T-helper 1 cell treated with Interleukin-12 subunit alpha and Interleukin-12 subunit beta and Interleukin-4 antibody, amounts not matched to agents 30 ng/mL and 1 ng/mL, for 36 hours (primary cell): ENCODE data around the gene CDC16. TPM values are rescaled to one million over a fixed set of nuclear protein-coding genes. Genes with fewer than 3 reads are reported as not detected.
"Not testable (repeated sequence)": the region's sequence is repeated elsewhere in the genome, so short reads cannot be mapped to it uniquely, and the experiment has no call there.

ENCODE experiments used
- intact Hi-C: fragments of 100-400 bp; cut with micrococcal nuclease; formaldehyde crosslinking; loops from one replicate; pipeline ENCODE4 v1.15.1; 2024
- total RNA-seq: library from RNA; stranded (reverse); gene quantifications from 2 replicates; pipeline ENCODE4 v1.2.3, GENCODE V29; 2022

The CDC16 gene, protein sequence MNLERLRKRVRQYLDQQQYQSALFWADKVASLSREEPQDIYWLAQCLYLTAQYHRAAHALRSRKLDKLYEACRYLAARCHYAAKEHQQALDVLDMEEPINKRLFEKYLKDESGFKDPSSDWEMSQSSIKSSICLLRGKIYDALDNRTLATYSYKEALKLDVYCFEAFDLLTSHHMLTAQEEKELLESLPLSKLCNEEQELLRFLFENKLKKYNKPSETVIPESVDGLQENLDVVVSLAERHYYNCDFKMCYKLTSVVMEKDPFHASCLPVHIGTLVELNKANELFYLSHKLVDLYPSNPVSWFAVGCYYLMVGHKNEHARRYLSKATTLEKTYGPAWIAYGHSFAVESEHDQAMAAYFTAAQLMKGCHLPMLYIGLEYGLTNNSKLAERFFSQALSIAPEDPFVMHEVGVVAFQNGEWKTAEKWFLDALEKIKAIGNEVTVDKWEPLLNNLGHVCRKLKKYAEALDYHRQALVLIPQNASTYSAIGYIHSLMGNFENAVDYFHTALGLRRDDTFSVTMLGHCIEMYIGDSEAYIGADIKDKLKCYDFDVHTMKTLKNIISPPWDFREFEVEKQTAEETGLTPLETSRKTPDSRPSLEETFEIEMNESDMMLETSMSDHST
- 78.5 and 79.1 TPM in 2 replicates for total RNA-seq

DNA sequence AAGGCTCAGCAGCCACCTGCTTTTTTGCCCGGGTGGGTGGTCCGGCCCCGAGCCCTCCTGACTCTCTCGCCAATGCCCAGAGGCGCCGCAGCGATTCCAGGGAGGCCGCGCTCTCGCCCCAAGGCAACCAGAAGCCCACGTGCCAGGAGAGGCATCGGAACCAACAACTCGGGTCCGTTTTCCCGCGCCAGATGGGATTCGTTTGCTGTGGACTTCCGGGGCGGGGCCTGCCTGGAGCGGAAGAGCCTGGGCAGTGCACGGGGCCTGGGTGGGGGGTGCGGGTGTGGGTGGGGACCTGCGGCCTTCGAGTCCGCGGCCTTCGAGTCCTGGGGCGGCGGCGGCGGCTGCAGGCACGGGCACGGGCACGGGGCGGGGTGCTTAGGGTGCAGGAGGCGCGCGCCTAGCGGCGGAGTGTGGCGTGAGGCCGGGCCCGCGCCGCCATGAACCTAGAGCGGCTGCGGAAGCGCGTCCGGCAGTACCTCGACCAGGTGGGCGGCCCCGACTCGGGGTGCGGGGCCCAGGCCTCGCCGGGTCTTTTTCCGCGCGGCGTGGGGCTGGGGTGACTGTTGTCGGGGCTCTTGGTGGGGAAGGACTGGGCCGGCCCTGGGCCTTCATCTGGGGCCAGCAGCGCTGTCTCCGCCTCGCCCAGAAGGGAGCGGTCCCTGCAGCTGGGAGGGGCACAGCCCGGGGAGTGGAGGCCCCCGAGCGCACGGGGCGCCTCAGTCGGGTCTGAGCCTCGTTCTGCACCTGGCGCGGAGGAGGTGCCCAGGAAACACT lies at the start of gene CDC16:
CDC16 (plus strand) TSS at position 253 of the 777 bp plus-strand sequence; CDS start at position 441, 188 bp downstream.
- intact Hi-C loops: loop anchor here (1.0 to 2.0 kb wide), 5 partner anchors 8 to 418 kb away; partner anchors contain the start of genes CHAMP1 and UPF3A

DNA sequence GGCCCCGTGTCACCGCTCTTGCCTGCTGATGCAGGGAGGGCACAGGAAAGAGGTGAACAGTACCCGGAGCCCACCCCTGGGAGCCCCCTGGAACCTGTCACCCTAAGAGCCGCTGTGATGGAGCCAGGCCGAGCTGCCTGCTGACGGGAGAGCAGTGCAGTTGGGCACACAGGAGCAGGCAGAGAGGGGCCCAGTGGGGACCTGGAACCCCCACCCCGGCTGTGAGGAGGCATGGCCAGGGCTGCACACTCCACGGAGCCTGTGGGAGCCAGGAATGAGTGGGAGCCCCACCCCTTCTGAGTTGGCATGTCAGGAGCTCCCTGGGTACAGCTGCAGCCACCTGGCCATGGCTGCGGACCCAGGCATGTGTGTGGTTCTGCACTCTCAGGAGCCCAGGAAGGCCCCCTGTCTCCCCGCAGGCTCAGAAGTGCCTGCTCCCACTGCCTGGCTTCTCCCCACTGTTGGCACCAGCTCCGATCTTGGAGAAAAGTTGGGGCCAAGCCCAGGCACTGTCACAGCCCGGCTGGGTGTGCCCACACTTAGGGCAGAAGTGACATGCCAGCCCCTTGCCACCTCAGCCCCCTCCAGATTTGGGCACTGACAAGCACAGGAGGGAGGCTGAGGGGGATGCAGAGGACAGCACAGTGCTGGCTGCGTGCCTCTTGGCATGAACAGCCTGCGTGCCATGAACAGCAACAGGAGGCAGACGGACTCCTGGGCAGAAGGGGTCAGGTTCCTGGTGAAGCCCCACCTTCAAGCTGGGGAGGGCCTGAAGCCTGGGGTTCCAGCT lies 49.3 kb upstream of the CDC16 start:
- intact Hi-C loops: no loop called here

DNA sequence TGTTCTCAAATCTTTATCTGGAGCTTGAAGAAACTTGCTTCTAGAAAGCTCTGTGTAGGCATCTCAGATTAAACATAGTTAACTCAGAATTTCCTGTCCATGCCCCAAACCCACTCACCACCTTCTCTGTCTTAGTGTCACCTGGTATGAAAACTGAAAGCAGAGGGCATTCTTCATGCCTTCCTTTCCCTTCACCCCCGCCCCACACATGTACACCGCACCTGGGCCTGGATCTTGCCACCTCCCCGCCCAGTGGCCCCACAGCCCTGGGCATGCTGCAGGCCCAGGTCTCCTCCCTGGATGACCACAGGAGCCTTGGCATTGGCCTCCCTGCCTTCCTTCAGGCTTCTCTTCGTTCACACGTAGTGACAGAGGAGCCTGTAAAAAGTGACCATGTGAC lies 39.8 kb upstream of the CDC16 start:
- intact Hi-C loops: no loop called here

DNA sequence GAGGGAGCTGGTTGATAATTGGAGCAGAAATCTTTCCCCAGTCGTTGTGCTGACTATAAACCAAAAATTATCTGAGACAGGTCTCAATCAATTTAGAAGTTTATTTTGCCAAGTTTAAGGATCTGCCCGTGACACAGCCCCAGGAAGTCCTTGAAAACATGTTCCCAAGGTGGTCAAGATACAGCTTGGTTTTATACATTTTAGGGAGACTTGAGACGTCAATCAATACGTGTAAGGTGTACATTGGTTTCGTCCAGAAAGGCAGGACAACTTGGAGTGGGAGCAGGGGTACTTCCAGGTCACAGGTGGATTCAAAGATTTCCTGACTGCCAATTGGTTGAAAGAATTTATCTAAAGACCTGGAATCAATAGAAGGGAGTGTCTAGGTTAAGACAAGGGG lies 38.1 kb upstream of the CDC16 start:
- intact Hi-C loops: no loop called here

DNA sequence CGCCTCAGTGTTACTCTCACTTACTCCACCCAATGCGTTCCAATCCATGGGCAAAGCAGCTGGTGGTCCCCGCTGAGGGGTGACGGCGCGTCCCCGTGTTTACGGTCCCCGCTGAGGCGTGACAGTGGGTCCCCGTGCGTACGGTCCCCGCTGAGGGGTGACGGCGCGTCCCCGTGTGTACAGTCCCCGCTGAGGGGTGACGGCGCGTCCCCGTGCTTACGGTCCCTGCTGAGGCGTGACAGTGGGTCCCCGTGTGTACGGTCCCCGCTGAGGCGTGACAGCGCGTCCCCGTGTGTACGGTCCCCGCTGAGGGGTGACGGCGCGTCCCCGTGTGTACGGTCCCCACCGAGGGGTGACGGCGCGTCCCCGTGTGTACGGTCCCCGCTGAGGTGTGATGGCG lies 36.1 kb upstream of the CDC16 start:
- intact Hi-C loops: no loop called here

DNA sequence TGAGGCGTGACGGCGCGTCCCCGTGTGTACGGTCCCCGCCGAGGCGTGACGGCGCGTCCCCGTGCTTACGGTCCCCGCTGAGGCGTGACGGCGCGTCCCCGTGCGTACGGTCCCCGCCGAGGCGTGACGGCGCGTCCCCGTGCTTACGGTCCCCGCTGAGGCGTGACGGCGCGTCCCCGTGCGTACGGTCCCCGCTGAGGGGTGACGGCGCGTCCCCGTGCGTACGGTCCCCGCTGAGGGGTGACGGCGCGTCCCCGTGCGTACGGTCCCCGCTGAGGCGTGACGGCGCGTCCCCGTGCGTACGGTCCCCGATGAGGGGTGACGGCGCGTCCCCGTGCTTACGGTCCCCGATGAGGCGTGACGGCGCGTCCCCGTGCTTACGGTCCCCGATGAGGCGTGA lies 35.2 kb upstream of the CDC16 start:
- intact Hi-C loops: not testable (repeated sequence)

DNA sequence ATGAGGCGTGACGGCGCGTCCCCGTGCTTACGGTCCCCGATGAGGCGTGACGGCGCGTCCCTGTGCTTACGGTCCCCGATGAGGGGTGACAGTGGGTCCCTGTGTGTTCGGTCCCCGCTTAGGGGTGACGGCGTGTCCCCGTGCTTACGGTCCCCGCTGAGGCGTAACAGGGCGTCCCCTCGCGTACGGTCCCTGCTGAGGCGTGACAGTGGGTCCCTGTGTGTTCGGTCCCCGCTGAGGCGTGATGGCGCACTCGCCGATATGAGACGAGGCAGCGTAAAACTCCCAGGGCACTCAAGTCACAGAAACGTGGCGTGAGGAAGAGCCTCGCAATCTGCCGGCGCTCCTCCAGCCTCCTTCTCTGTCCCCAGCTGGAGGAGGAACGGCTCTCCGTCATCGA lies 34.7 kb upstream of the CDC16 start:
- intact Hi-C loops: no loop called here

DNA sequence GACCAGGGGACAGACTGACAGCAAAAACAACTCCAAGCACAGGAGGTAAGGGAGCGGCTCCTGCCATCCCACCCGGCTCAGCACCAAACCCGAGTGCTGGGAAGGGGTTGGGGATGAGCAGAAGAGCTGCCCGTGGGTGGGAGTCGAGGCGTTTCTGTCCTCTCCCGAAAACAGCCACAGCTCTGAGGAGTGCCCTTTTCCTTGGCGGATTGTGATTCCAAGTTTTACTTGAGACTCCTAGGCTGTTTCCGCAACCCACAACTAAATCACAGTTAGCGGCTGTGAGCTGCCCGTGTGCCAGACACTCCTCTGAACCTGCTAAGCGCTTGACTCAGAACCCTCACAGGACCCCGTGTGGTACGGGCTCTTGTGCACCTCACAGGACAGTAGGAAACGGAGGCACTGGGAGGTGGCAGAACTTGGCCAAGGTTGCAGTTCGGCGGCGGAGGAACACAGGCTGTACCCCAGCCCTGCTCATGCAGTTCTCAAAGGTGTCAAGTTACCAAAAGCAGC lies 34.2 kb upstream of the CDC16 start:
- intact Hi-C loops: no loop called here

DNA sequence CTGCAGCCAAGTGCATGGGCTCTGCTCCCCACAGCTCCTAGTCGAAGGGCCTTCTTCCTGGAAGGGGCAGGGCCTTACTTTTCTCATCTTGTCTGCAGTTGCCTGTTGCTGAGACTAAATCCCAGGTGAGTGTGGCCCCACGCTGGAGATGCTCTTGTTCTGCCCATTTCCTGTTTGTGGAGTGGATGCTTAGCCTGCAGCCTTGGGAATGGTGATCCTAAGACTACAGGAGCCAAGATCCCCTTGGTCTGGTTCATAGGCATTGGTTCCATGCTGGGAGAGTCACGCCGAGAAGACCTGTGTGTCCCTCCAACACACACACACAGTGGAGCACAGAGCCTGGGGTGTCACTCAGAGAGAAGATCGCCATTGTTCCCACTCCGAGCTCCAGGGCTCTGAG lies 32.1 kb upstream of the CDC16 start:
- intact Hi-C loops: no loop called here

DNA sequence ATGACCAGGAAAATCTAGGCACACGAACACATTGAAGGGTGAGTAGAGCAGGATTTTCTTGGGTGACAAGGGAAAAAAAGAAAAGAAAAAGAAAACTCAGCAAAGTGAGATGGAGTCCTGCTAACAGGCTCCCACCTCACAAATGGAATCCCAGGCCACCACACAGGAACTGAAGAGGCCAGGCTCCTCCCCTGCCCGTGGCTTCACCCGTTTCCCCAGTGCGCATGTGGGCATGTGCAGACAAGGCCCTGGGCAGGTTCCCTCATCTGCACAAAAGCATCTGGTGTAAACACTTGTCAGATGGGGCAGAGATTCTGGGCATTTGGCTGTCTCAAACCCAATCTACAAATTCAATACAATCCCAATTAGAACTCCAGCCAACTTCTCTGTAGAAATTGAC lies 31.2 kb upstream of the CDC16 start:
- intact Hi-C loops: no loop called here

DNA sequence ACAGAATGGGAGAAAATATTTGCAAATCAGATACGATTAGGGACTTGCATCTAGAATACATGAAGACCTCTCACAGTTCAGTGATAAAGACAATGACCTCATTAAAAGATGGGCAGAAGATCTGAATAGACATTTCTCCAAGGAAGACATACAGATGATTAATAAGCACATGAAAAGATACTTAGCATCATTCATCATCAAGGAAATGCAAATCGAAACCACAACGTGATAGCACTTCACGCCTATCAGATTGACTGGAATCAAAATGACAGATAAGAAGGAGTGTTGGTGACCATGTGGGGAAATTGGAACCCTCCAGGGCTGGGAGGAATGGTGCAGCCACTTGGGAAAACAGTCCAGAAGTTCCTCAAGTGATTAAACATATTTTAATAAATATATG lies 29.8 kb upstream of the CDC16 start:
- intact Hi-C loops: no loop called here

DNA sequence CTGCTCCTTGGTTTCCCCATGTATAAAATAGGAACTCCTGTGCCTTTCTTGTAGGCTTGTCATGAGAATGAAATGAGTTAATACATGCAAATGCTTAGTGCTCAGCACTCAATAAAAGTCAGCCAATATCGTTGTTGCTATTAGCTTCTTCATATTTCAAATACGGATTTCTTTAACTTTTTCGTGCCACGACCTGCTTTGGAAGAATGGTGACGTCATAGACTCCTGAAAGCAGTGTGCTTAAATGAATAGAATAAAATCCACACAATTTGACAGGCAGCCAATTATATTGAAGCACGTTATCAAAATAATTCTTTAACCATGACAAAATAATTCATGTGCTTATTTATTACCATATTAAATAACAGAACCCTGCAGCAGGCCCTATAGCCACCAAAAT lies 26.6 kb upstream of the CDC16 start:
- intact Hi-C loops: no loop called here

DNA sequence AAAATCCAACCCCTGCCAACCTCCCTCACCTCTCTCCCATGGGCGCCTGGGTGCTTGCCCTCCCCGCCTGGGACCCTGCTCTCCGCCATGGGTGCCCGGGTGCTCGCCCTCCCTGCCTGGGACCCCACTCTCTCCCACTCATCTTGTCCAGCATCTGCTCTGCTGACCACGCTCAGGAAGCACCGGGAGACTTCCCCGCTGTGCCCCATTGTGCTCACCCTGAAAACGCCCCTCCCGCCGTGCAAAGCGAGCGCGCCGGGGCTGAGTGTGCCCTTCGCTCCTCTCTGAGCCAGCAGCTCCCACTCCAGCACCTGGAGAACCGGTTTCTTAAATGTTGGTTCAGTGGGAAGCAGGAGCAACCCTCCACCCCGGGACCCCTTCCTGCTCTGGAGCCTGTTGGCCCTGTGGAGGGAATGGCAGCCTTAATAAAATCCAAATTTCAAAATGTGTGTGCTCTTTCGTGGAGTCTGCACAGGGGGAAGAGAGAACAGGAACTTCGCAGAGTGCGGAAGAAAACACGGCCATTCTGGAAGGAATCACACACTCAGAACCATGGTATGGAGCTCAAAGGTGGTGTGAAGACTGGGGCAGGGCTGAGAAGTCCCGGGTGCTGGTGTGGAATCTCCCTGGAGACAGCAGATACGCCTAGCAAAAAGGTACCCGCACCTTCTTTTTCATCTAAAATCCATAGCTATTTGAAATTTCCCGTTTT lies 23.1 kb upstream of the CDC16 start:
- intact Hi-C loops: no loop called here

DNA sequence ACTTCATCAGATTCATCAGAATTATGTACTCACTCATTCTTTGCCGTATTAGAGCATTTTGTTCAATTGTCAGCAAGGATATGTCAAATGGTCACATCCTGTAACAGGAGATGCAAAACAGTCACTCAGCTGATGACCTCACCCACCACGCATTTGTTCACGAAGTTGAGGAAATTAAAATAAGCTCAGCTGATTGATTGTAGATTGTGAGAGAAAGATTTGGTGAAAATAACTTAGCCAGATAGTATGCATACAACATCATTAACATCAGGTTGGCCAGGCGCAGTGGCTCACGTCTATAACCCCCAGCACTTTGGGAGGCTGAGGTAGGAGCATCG lies 22.6 kb upstream of the CDC16 start:
- intact Hi-C loops: no loop called here

DNA sequence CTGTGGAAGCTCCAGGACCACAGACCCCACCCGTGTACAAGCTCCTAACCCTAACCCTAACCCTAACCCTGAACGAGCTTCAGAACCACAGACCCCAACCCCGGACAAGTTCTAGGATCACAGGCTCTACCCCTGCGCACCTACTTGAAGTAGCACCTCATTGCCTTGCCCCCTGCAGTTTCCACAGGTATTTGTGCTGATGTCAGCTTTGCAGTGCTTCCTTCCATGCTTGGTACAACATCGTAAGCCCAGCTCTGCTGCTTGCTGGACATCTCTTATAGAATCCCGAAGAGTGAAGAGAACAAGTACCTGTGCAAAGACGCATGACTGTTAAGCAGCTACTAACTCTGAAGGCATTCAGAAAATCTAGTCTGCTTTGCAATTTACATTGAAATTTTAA lies 20.7 kb upstream of the CDC16 start:
- intact Hi-C loops: no loop called here

DNA sequence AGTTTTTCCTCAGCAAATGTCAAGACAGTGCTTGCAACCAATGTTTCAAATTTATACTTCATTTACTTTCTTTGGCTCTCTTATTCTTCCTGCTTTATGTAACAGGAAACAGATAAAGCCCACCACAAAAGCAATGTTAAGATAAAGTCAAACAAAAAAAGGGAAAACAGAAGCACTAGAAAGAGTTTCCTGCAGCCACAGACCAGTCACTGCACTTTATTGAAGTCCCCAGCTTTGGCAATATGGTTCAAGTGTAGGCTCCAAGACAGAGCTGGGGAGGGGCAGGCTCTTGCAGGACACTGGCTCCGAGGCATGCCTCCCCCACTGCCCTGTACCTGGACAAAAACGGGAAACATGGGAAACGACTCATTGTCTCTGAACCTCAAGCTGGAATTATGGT lies 15.3 kb upstream of the CDC16 start:
- intact Hi-C loops: no loop called here

DNA sequence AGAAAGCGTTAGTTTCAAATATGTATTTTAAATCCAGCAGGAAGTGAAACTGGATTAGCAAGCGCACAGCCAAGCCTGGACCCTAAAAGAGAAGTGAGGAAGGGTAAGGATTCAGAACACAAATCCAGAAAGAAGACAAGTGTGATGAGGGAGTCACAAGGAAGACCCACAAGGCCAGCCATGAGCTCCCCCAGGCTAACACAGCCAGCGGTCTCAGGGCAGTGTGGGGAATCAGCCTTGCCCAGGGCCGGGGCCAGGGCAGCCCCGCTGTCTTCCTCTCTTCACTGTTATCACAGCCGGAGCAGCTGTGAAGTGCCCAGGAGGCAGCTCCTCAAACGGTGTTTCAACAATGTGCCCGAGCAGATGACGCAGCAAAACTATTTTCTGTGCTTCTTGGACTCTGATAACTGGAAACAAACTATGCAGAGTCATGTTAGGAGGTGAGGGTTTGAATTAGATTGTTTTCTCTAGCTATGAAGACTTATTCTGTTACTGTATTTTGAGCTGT lies 12.2 kb upstream of the CDC16 start:
- intact Hi-C loops: no loop called here

DNA sequence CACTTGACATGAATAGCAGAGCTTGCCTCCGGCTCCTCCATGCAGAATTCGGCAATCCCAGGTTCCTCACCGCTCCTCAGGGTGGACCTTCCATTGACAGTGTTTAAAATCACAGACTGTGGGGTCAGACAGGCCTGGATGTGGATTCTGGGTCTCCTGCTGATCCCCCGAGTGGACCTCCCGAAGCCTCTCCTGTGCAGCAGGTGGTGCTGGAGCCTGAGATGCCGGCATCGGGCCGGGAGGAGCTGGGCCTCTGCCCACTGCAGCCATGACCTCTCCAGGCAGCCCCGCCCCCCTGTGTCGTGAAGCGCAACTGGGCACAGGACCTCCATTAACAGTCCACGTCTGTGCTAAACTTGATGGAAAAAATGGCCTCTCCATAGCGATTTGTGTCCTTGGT lies 10.5 kb upstream of the CDC16 start:
- intact Hi-C loops: no loop called here

DNA sequence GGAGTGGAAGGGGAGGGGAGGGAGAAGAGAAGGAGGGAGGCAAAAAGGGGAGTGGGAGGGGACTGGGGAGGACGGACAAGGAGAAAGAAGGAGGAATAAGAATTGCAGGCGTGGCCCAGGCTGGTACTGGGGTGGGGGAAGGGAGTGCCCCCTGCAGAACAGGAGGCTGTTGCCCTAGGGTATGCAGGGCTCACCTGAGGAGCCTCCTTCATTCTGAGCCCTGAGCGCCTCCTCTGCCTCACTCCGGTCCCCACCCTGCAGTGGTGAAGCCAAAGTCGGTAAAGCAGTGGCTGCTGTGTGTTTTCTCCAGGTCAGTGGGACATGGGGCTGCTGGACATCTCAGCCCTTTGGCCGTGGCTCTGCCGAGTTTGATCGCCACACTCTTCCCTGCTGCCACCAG lies 9.1 kb upstream of the CDC16 start:
- intact Hi-C loops: loop anchor here (1.0 to 5.0 kb wide), 8 partner anchors 82 to 408 kb away; no protein-coding TSS in a partner anchor

DNA sequence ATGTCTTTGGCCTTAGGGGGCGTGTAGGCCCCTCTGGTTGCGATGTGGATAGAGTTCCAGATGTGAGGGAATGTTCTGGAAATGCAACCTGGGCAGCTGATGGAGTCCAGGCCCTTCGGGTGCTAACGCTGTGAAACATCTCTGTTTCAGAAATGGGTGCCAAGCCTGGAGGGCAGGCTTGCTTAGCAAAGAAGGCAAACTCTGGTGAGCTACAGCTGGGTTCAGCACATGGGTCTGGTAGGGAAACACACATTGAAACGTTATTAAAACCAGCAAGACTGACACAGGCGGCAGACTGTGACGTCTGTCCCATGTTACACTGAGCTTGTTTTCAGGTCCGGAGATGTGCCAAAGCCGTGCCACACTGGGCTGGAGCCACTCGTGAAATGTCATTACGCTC lies 8.6 kb upstream of the CDC16 start:
- intact Hi-C loops: loop anchor here (1.0 to 5.0 kb wide), 8 partner anchors 83 to 409 kb away; no protein-coding TSS in a partner anchor
